Trophoblast cell (in vitro differentiated cells and primary cell): ENCODE measurements around the gene SLC16A12.
"Not testable (repeated sequence)": the region's sequence is repeated elsewhere in the genome, so short reads cannot be mapped to it uniquely, and the experiment has no call there.

Experiments
- DNase-seq, 2 donors: peaks; one replicate each; pipeline ENCODE4 v3.0.0-alpha.2; 2016
- H2AFZ ChIP-seq: 2 replicates; pipeline ENCODE4 v1.6.1; 2013; ENCODE audit warnings: low read length, moderate library complexity, mild to moderate bottlenecking; ENCODE audit not compliant: insufficient read depth, poor library complexity
- H2AK5ac ChIP-seq: 2 replicates; pipeline ENCODE4 v1.6.1; 2013; ENCODE audit warnings: mild to moderate bottlenecking, low read length
- H2BK120ac ChIP-seq: 2 replicates; pipeline ENCODE4 v1.6.1; 2013; ENCODE audit warnings: low read length, mild to moderate bottlenecking, moderate library complexity; ENCODE audit not compliant: insufficient read depth, poor library complexity
- H2BK12ac ChIP-seq: 2 replicates; pipeline ENCODE4 v1.6.1; 2013; ENCODE audit warnings: mild to moderate bottlenecking, low read length, moderate library complexity
- H2BK5ac ChIP-seq: 2 replicates; pipeline ENCODE4 v1.6.1; 2013; ENCODE audit warnings: low read length, low read depth, moderate library complexity, mild to moderate bottlenecking; ENCODE audit not compliant: poor library complexity
- H3K14ac ChIP-seq: 2 replicates; pipeline ENCODE4 v1.6.1; 2013; ENCODE audit warnings: mild to moderate bottlenecking, low read length
- H3K18ac ChIP-seq: 2 replicates; pipeline ENCODE4 v1.6.1; 2013; ENCODE audit warnings: mild to moderate bottlenecking, low read length
- H3K23ac ChIP-seq: 2 replicates; pipeline ENCODE4 v1.6.1; 2013; ENCODE audit warnings: low read length
- H3K27ac ChIP-seq: 2 replicates; pipeline ENCODE4 v1.5.1; 2013; ENCODE audit warnings: low read depth, mild to moderate bottlenecking, inconsistent platforms, low read length, moderate library complexity
- H3K27me3 ChIP-seq: 2 replicates; pipeline ENCODE4 v1.6.1; 2013; ENCODE audit warnings: inconsistent platforms, mild to moderate bottlenecking, low read length, moderate library complexity; ENCODE audit not compliant: insufficient read depth
- H3K36me3 ChIP-seq, 2 experiments: 1 replicate in 1 of 2; 2 replicates in 1 of 2; pipeline ENCODE4 v1.6.1; 2013; ENCODE audit warnings: low read length in 2 of 2, mild to moderate bottlenecking in 2 of 2, moderate library complexity in 1 of 2; ENCODE audit not compliant: insufficient read depth in 2 of 2, control insufficient read depth in 1 of 2
- H3K4ac ChIP-seq: 2 replicates; pipeline ENCODE4 v1.6.1; 2013; ENCODE audit warnings: low read depth, mild to moderate bottlenecking, low read length, moderate library complexity
- H3K4me1 ChIP-seq, 2 experiments: 1 replicate in 1 of 2; 2 replicates in 1 of 2; pipeline ENCODE4 v1.6.1; 2013; ENCODE audit warnings: low read length in 2 of 2, mild to moderate bottlenecking in 2 of 2, moderate library complexity in 1 of 2; ENCODE audit not compliant: insufficient read depth in 2 of 2, control insufficient read depth in 1 of 2
- H3K4me2 ChIP-seq: 2 replicates; pipeline ENCODE4 v1.6.1; 2013; ENCODE audit warnings: inconsistent platforms, mild to moderate bottlenecking, low read length, moderate library complexity
- H3K4me3 ChIP-seq: 2 replicates; pipeline ENCODE4 v1.5.1; 2013; ENCODE audit warnings: mild to moderate bottlenecking, low read depth, low read length, inconsistent platforms
- H3K79me1 ChIP-seq: one replicate; pipeline ENCODE4 v1.6.1; 2013; ENCODE audit warnings: low read length
- H3K79me2 ChIP-seq: 2 replicates; pipeline ENCODE4 v1.6.1; 2013; ENCODE audit warnings: low read length, mild to moderate bottlenecking; ENCODE audit not compliant: control insufficient read depth, insufficient read depth, poor library complexity
- H3K9ac ChIP-seq: 2 replicates; pipeline ENCODE4 v1.6.1; 2013; ENCODE audit warnings: mild to moderate bottlenecking, low read length
- H3K9me3 ChIP-seq: 2 replicates; pipeline ENCODE4 v1.6.1; 2013; ENCODE audit warnings: low read depth, mild to moderate bottlenecking, control low read depth, inconsistent platforms, low read length; ENCODE audit not compliant: insufficient read depth
- H4K12ac ChIP-seq: 2 replicates; pipeline ENCODE4 v1.6.1; 2013; ENCODE audit warnings: low read depth, mild to moderate bottlenecking, low read length, moderate library complexity
- H4K8ac ChIP-seq: 2 replicates; pipeline ENCODE4 v1.6.1; 2013; ENCODE audit warnings: low read depth, mild to moderate bottlenecking, low read length, moderate library complexity
- H4K91ac ChIP-seq: one replicate; pipeline ENCODE4 v1.6.1; 2013; ENCODE audit warnings: low read depth, mild to moderate bottlenecking, low read length, moderate library complexity
- WGBS: extraction: QIAGEN DNeasy Blood & Tissue Kit; methylation state at CpG from one replicate; pipeline ENCODE4 v1.1.7; 2013; ENCODE audit warnings: missing lambda C conversion rate; ENCODE audit not compliant: insufficient read length, insufficient coverage; ENCODE audit errors: extremely low coverage; 5-methylcytosine and 5-hydroxymethylcytosine counted together

SLC16A12 gene

GRCh38 chr10:89548673-89549072 lies 13.3 kb upstream of the SLC16A12 start:
- Histone ChIP-seq H3K79me1 (no peaks in the 10 kb centered on the region), H2AK5ac (no peak overlapping the region)

GRCh38 chr10:89547853-89548513 lies 12.6 kb upstream of the SLC16A12 start:
- no peak overlapping the region for H2BK120ac ChIP-seq
- H3K4me1 ChIP-seq, result no peaks in the 10 kb centered on the region
- no peak overlapping the region for H2BK5ac ChIP-seq
- H3K9ac ChIP-seq, result no peak overlapping the region
- no peaks in the 10 kb centered on the region for H3K79me1 ChIP-seq
- no peak overlapping the region for H4K12ac ChIP-seq
- H3K36me3 ChIP-seq, result no peaks in the 10 kb centered on the region
- no peak overlapping the region for H3K23ac ChIP-seq
- no peak overlapping the region for H2AK5ac ChIP-seq
- H3K4ac ChIP-seq, result no peak overlapping the region
- no peak overlapping the region for H3K27ac ChIP-seq
- no peak overlapping the region for H4K91ac ChIP-seq
- H3K9me3 ChIP-seq, result no peaks in the 10 kb centered on the region
- H3K4me2 ChIP-seq, result no peak overlapping the region
- H4K8ac ChIP-seq, result no peak overlapping the region
- H3K27me3 ChIP-seq, result no peaks in the 10 kb centered on the region
- H3K14ac ChIP-seq, result no peak overlapping the region
- H3K4me3 ChIP-seq, result no peak overlapping the region
- H3K18ac ChIP-seq, result no peak overlapping the region
- H2BK12ac ChIP-seq, result no peak overlapping the region
- H3K79me2 ChIP-seq, result no peaks in the 10 kb centered on the region
- WGBS, result no CpG with 5 or more reads among the region's 2 CpGs
- DNase-seq, result peak in 1 of 2 donors; percentile 32
- H2AFZ ChIP-seq, result no peak overlapping the region

More at GRCh38 chr10:89548673-89549072, 13.3 kb upstream of the SLC16A12 start:
- Histone ChIP-seq H3K18ac (no peak overlapping the region), H3K4me2 (no peak overlapping the region), H4K12ac (no peak overlapping the region), H3K4me1 (no peaks in the 10 kb centered on the region), H3K14ac (no peak overlapping the region), H2BK120ac (no peak overlapping the region), H3K79me2 (no peaks in the 10 kb centered on the region), H4K8ac (no peak overlapping the region), H2AFZ (no peak overlapping the region), H3K9ac (no peak overlapping the region), H2BK12ac (no peak overlapping the region), H3K23ac (no peak overlapping the region), H3K36me3 (no peaks in the 10 kb centered on the region), H3K27ac (no peak overlapping the region), H3K4me3 (no peak overlapping the region), H3K9me3 (no peaks in the 10 kb centered on the region), H4K91ac (no peak overlapping the region), H3K4ac (no peak overlapping the region), H2BK5ac (no peak overlapping the region), H3K27me3 (no peaks in the 10 kb centered on the region)
- WGBS, result no CpG with 5 or more reads among the region's 6 CpGs
- DNase-seq, result no peak

GRCh38 chr10:89546651-89547050 lies 11.3 kb upstream of the SLC16A12 start:
- not testable (repeated sequence) for H2AFZ ChIP-seq, H2AK5ac ChIP-seq, H4K12ac ChIP-seq, H3K4me1 ChIP-seq, H2BK12ac ChIP-seq, H2BK120ac ChIP-seq, H3K18ac ChIP-seq, H3K79me2 ChIP-seq, H4K8ac ChIP-seq, H4K91ac ChIP-seq, DNase-seq, H3K79me1 ChIP-seq, H3K4me3 ChIP-seq, H3K23ac ChIP-seq, H2BK5ac ChIP-seq, H3K9ac ChIP-seq, H3K27ac ChIP-seq, H3K36me3 ChIP-seq, H3K9me3 ChIP-seq, H3K14ac ChIP-seq, H3K27me3 ChIP-seq, H3K4me2 ChIP-seq, H3K4ac ChIP-seq
- WGBS, result no CpG with 5 or more reads among the region's 1 CpG

- Histone ChIP-seq H4K8ac (no peak overlapping the region), H3K23ac (no peak overlapping the region), H3K4me2 (no peak overlapping the region), H4K12ac (no peak overlapping the region), H3K27ac (no peak overlapping the region), H3K14ac (no peak overlapping the region), H2AFZ (no peak overlapping the region), H3K18ac (no peak overlapping the region), H3K36me3 (no peaks in the 10 kb centered on the region), H2AK5ac (no peak overlapping the region), H2BK12ac (no peak overlapping the region), H3K79me1 (no peaks in the 10 kb centered on the region), H3K4ac (no peak overlapping the region), H3K4me3 (no peak overlapping the region), H3K79me2 (no peaks in the 10 kb centered on the region), H3K4me1 (no peaks in the 10 kb centered on the region), H3K9ac (no peak overlapping the region), H3K27me3 (no peaks in the 10 kb centered on the region), H2BK120ac (no peak overlapping the region), H4K91ac (no peak overlapping the region), H2BK5ac (no peak overlapping the region), H3K9me3 (no peaks in the 10 kb centered on the region)
- WGBS, result no CpG with 5 or more reads among the region's 3 CpGs
- peak in 1 of 2 donors; percentile 47 for DNase-seq
These were observed 8.4 kb upstream of the SLC16A12 start for GRCh38 chr10:89543841-89544240.
